K562 (cell line): ENCODE measurements around the gene GABARAPL1. TPM values are rescaled to one million over a fixed set of nuclear protein-coding genes. Genes with fewer than 3 reads are reported as not detected.

Experiments
- BRD9 ChIP-seq: fragments of 450-650 bp; IDR thresholded peaks from 2 replicates; pipeline ENCODE4 v1.6.1; 2018; ENCODE audit warnings: low read depth; ENCODE audit not compliant: partially characterized antibody
- DIDO1 ChIP-seq: fragments of 450-650 bp; IDR thresholded peaks from 2 replicates; pipeline ENCODE4 v1.6.1; 2016; ENCODE audit warnings: low read depth, missing biosample characterization, missing genetic modification characterization
- EP400 ChIP-seq: fragments of 450-650 bp; IDR thresholded peaks from 2 replicates; pipeline ENCODE4 v1.6.1; 2017; ENCODE audit warnings: antibody characterized with exemption, mild to moderate bottlenecking, moderate library complexity
- FOXO4 ChIP-seq: fragments of 450-650 bp; formaldehyde crosslinking; IDR thresholded peaks from 2 replicates; pipeline ENCODE4 v1.4.0; 2020; ENCODE audit warnings: mild to moderate bottlenecking, moderate library complexity
- GATA2 ChIP-seq: sonication (generic); formaldehyde crosslinking; IDR thresholded peaks from 2 replicates; pipeline ENCODE4 v1.4.0; 2020; ENCODE audit warnings: mild to moderate bottlenecking, missing genetic modification reagents
- MAFK ChIP-seq: IDR thresholded peaks from 2 replicates; pipeline ENCODE4 v1.6.1; 2011; ENCODE audit warnings: low read length, improper control_type of control experiment
- POLR2G ChIP-seq: fragments of 200-400 bp; formaldehyde crosslinking; IDR thresholded peaks from 2 replicates; pipeline ENCODE4 v1.6.1; 2017; ENCODE audit warnings: low read depth, mild to moderate bottlenecking, antibody characterized with exemption, low read length, moderate library complexity
- SUPT5H ChIP-seq: fragments of 450-650 bp; IDR thresholded peaks from 2 replicates; pipeline ENCODE4 v1.6.1; 2016
- TARDBP ChIP-seq: fragments of 450-650 bp; IDR thresholded peaks from 2 replicates; pipeline ENCODE4 v1.6.1; 2016
- YY1 ChIP-seq, 3 experiments: IDR thresholded peaks; 2 replicates each; pipeline ENCODE4 v1.6.1; 2011; ENCODE audit warnings: low read length in 2 of 3, mild to moderate bottlenecking in 2 of 3, moderate library complexity in 2 of 3, borderline replicate concordance in 1 of 3, control low read depth in 1 of 3, low read depth in 1 of 3; ENCODE audit not compliant: insufficient read depth in 3 of 3, insufficient replicate concordance in 2 of 3, control insufficient read depth in 1 of 3, insufficient read length in 1 of 3; ENCODE audit errors: extremely low read depth in 1 of 3
- ZNF324 ChIP-seq: fragments of 250-450 bp; sonication (Bioruptor Pico); IDR thresholded peaks from 2 replicates; pipeline ENCODE4 v1.4.0; 2020; ENCODE audit warnings: mild to moderate bottlenecking
- polyA plus RNA-seq, 8 experiments: library from polyadenylated mRNA; depleted of rRNA in 4 of 8; stranded (reverse) in 5 of 8; unstranded in 3 of 8; fragments of >200 nt; fragmentation: Nextera tagmentation in 2 of 8; fragmentation: Illumina TruSeq in 1 of 8; extraction: Ambion mirVana in 2 of 8; extraction: Trizol in 1 of 8; gene quantifications; 2 replicates each; pipeline versions ENCODE4 v1.2.1 to v1.2.3, GENCODE V29; 2011 to 2014; ENCODE audit warnings: inconsistent platforms in 1 of 8, missing spikeins in 1 of 8
- total RNA-seq, 7 experiments: library from RNA; depleted of rRNA in 6 of 7; stranded (reverse); fragments of >200 nt in 6 of 7; fragmentation: Illumina TruSeq in 2 of 7; extraction: Trizol in 2 of 7; gene quantifications; 2 replicates each; pipeline versions ENCODE4 v1.2.1 to v1.2.3, GENCODE V29; 2011 to 2021; ENCODE audit warnings: low replicate concordance in 1 of 7
- TF ChIP-seq, protein P1 (sequence below): fragments of 450-650 bp; IDR thresholded peaks from 2 replicates; pipeline ENCODE4 v1.6.1; 2014; ENCODE audit warnings: low read depth, mild to moderate bottlenecking, moderate library complexity, borderline replicate concordance
- TF ChIP-seq, protein P2 (sequence below): fragments of 450-650 bp; formaldehyde crosslinking; IDR thresholded peaks from 2 replicates; pipeline ENCODE4 v1.4.0; 2020; ENCODE audit warnings: mild to moderate bottlenecking

The GABARAPL1 gene
- total and polyA plus RNA-seq, 9 of the 15 experiments (the other 6 are each of a cell fraction or from before 2014, with no cell fraction given): 2.3 to 15.9 (median 11.3) TPM

DNA sequence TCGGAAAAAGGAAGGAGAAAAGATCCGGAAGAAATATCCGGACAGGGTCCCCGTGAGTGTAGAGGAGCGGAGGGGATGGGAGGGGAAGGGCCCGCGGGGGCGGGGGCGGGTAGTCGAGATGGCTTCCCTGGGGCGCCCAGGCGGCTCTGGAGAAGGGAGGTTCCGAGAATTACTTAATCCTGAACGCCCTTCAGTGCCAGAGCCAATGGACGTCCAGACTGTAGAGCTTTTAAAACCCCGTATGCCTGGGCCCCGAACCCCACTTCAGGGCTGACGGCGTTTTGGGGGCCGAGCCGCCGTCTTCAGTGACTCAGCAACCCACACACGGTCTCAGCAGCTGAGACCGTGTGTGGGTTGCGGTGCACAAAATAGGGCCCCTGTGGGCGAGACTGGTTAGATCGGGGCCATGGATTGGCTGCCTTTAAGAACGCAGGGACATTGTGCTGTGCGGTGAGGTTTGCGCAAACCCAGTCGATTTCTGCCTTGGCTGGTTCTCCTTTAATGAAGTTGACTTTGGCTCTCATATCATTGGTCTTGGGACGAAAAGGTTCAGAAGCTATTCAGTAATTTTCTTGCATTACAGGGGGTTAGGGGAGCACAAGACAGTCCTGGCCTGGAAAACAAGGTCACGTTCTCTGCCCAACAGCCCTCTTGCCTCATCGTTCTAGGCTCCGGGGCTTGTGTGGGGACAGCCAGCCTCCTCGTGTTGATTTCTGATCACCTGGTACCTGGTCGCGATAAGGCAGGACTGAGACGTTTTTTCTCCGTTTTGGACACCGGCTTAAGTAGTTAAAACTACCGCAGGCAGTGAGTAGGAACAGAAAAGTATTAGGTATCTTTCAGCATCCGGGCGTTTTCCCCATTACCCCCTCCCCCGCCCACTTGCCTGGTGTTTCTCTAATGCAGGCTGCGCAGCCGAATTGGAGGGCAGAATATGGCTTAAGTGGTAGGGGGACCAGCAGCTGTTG, 775 bp downstream of the GABARAPL1 start (continued):
- TF ChIP-seq, protein P1, sequence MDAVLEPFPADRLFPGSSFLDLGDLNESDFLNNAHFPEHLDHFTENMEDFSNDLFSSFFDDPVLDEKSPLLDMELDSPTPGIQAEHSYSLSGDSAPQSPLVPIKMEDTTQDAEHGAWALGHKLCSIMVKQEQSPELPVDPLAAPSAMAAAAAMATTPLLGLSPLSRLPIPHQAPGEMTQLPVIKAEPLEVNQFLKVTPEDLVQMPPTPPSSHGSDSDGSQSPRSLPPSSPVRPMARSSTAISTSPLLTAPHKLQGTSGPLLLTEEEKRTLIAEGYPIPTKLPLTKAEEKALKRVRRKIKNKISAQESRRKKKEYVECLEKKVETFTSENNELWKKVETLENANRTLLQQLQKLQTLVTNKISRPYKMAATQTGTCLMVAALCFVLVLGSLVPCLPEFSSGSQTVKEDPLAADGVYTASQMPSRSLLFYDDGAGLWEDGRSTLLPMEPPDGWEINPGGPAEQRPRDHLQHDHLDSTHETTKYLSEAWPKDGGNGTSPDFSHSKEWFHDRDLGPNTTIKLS: peak; percentile 44; the same call in 1 of the 2 replicates
- peak; percentile 75 for TF ChIP-seq POLR2G
- peak; percentile 38; the same call in 1 of the 2 replicates for TF ChIP-seq MAFK
- TF ChIP-seq EP400: peak; percentile 37; the same call in 1 of the 2 replicates
- no peak for TF ChIP-seq SUPT5H
- TF ChIP-seq, protein P2, sequence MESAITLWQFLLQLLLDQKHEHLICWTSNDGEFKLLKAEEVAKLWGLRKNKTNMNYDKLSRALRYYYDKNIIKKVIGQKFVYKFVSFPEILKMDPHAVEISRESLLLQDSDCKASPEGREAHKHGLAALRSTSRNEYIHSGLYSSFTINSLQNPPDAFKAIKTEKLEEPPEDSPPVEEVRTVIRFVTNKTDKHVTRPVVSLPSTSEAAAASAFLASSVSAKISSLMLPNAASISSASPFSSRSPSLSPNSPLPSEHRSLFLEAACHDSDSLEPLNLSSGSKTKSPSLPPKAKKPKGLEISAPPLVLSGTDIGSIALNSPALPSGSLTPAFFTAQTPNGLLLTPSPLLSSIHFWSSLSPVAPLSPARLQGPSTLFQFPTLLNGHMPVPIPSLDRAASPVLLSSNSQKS (CRISPR knock-in tag): no peak
- TF ChIP-seq DIDO1 (tag): no peak
- TF ChIP-seq YY1 (IDR thresholded peaks at IDR 0.05; ENCODE audit: borderline replicate concordance in 1 of 3, control insufficient read depth in 1 of 3, extremely low read depth in 1 of 3, insufficient read depth in 3 of 3, insufficient read length in 1 of 3, insufficient replicate concordance in 2 of 3, low read depth in 1 of 3, low read length in 2 of 3): peak in 2 of 3 experiments; percentile 11 to 54
- TF ChIP-seq ZNF324 (CRISPR knock-in tag): no peak
- TF ChIP-seq TARDBP: no peak
- peak; percentile 29 for TF ChIP-seq BRD9
- no peak for TF ChIP-seq GATA2
- no peak for TF ChIP-seq FOXO4 (CRISPR knock-in tag)
